ENCODE data around the gene RBM19. TPM values are rescaled to one million over a fixed set of nuclear protein-coding genes. Genes with fewer than 3 reads are reported as not detected.

RBM19 gene
- total RNA-seq, 4 donors from 2014 or later, result 19.3 to 45.5 (median 31.5) TPM

- Histone ChIP-seq H3K9me3 (no peaks in the 10 kb centered on the region), H3K36me3 (no peaks in the 10 kb centered on the region), H3K4me1 (no peaks in the 10 kb centered on the region), H3K4me3 (no peak overlapping the region), H3K27ac (no peak overlapping the region), H3K27me3 (no peaks in the 10 kb centered on the region)
- TF ChIP-seq CTCF (IDR thresholded peaks at IDR 0.05) (no peak), POLR2A (IDR thresholded peaks at IDR 0.05) (no peak)
- intact Hi-C loops (cut with DNase I; ENCODE audit: low total_unique reads), result no loop called here
- no peak for DNase-seq
Observed at GRCh38 chr12:113860950-113861349, 105.2 kb downstream of the RBM19 start.

- Histone ChIP-seq H3K4me1 (no peaks in the 10 kb centered on the region), H3K36me3 (no peaks in the 10 kb centered on the region), H3K27ac (no peak overlapping the region), H3K27me3 (no peaks in the 10 kb centered on the region), H3K4me3 (no peak overlapping the region), H3K9me3 (no peaks in the 10 kb centered on the region)
- DNase-seq, result no peak
- intact Hi-C loops (cut with DNase I; ENCODE audit: low total_unique reads), result no loop called here
- TF ChIP-seq POLR2A (IDR thresholded peaks at IDR 0.05) (no peak), CTCF (IDR thresholded peaks at IDR 0.05) (no peak)
Observed at GRCh38 chr12:113860059-113860820, 105.9 kb downstream of the RBM19 start.

- intact Hi-C loops (cut with DNase I; ENCODE audit: low total_unique reads), result no loop called here
- Histone ChIP-seq H3K4me1 (no peaks in the 10 kb centered on the region), H3K9me3 (no peaks in the 10 kb centered on the region), H3K36me3 (no peaks in the 10 kb centered on the region), H3K27me3 (no peaks in the 10 kb centered on the region), H3K4me3 (no peak overlapping the region), H3K27ac (no peak overlapping the region)
- TF ChIP-seq POLR2A (IDR thresholded peaks at IDR 0.05) (no peak), CTCF (IDR thresholded peaks at IDR 0.05) (no peak)
- no peak for DNase-seq
Observed at GRCh38 chr12:113858841-113859386, 107.2 kb downstream of the RBM19 start.

GRCh38 chr12:113857371-113857770, 108.8 kb downstream of the RBM19 start:
- H3K36me3 ChIP-seq, result no peaks in the 10 kb centered on the region
- H3K4me3 ChIP-seq, result no peak overlapping the region
- H3K4me1 ChIP-seq, result no peaks in the 10 kb centered on the region
- H3K27ac ChIP-seq, result no peak overlapping the region
- TF ChIP-seq CTCF (IDR thresholded peaks at IDR 0.05) (no peak), POLR2A (IDR thresholded peaks at IDR 0.05) (no peak)
- no peaks in the 10 kb centered on the region for H3K27me3 ChIP-seq
- intact Hi-C loops (cut with DNase I; ENCODE audit: low total_unique reads), result no loop called here
- no peak for DNase-seq
- H3K9me3 ChIP-seq, result no peaks in the 10 kb centered on the region

- intact Hi-C loops (cut with DNase I; ENCODE audit: low total_unique reads), result no loop called here
- Histone ChIP-seq H3K27ac (no peak overlapping the region), H3K4me3 (no peak overlapping the region), H3K9me3 (no peaks in the 10 kb centered on the region), H3K27me3 (no peaks in the 10 kb centered on the region), H3K4me1 (no peaks in the 10 kb centered on the region), H3K36me3 (no peaks in the 10 kb centered on the region)
- no peak for DNase-seq
- TF ChIP-seq CTCF (IDR thresholded peaks at IDR 0.05), result no peak
Observed at GRCh38 chr12:113855998-113856397, 110.1 kb downstream of the RBM19 start.

Measured in uterus (tissue), 4 donors.